Measurements from ENCODE around the gene TRIM9.

GRCh38 chr14:51086044-51086443 is 8.9 kb downstream of the TRIM9 start:
- TF ChIP-seq MAX (CRISPR knock-in tag; IDR thresholded peaks at IDR 0.05) = no peak
- TF ChIP-seq MEF2D (tag; conservative IDR thresholded peaks at IDR 0.05; ENCODE audit: low read depth) = no peak
- TF ChIP-seq POLR2A (conservative IDR thresholded peaks at IDR 0.05) = no peak
- no peak for TF ChIP-seq CAMTA2 (CRISPR knock-in tag; conservative IDR thresholded peaks at IDR 0.05)
- no peak for TF ChIP-seq EWSR1 (IDR thresholded peaks at IDR 0.05; ENCODE audit: borderline replicate concordance, low read depth, partially characterized antibody)
- TF ChIP-seq CBX1 (IDR thresholded peaks at IDR 0.05; ENCODE audit: low read depth) = no peak
- no peak for TF ChIP-seq POLR2G (IDR thresholded peaks at IDR 0.05; ENCODE audit: low read depth, low read length)

Measured in K562 (cell line).